ENCODE data around the gene THSD4. TPM values are rescaled to one million over a fixed set of nuclear protein-coding genes. Genes with fewer than 3 reads are reported as not detected.

THSD4 gene
- polyA plus RNA-seq, 1 experiment = 18.8 TPM

- Histone ChIP-seq H3K27me3 (ENCODE audit: control insufficient read depth, insufficient read depth, low read length) (no peaks in the 10 kb centered on the region), H3K36me3 (ENCODE audit: control insufficient read depth, insufficient read depth, low read length) (no peaks in the 10 kb centered on the region), H3K4me3 (ENCODE audit: low read depth, low read length) (no peak overlapping the region)
- POLR2A ChIA-PET = no interaction called here
- no peak for DNase-seq (ENCODE audit: low read depth)
- TF ChIP-seq, protein P1, sequence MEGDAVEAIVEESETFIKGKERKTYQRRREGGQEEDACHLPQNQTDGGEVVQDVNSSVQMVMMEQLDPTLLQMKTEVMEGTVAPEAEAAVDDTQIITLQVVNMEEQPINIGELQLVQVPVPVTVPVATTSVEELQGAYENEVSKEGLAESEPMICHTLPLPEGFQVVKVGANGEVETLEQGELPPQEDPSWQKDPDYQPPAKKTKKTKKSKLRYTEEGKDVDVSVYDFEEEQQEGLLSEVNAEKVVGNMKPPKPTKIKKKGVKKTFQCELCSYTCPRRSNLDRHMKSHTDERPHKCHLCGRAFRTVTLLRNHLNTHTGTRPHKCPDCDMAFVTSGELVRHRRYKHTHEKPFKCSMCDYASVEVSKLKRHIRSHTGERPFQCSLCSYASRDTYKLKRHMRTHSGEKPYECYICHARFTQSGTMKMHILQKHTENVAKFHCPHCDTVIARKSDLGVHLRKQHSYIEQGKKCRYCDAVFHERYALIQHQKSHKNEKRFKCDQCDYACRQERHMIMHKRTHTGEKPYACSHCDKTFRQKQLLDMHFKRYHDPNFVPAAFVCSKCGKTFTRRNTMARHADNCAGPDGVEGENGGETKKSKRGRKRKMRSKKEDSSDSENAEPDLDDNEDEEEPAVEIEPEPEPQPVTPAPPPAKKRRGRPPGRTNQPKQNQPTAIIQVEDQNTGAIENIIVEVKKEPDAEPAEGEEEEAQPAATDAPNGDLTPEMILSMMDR (IDR thresholded peaks at IDR 0.05; ENCODE audit: insufficient read depth, low read depth, low read length) = no peak
- CTCF ChIA-PET = interaction anchor here (1.0 kb wide), 1 partner anchor 103 kb away, joined by 3 read pairs; no protein-coding TSS in a partner anchor
Observed at GRCh38 chr15:71679223-71679792, 564.0 kb downstream of the THSD4 start.

- H3K36me3 ChIP-seq (ENCODE audit: control insufficient read depth, insufficient read depth, low read length) = no peaks in the 10 kb centered on the region
- POLR2A ChIA-PET = no interaction called here
- TF ChIP-seq, protein P1 (IDR thresholded peaks at IDR 0.05; ENCODE audit: insufficient read depth, low read depth, low read length) = no peak
- peak; percentile 47 for DNase-seq (ENCODE audit: low read depth)
- no peak overlapping the region for H3K4me3 ChIP-seq (ENCODE audit: low read depth, low read length)
- no peaks in the 10 kb centered on the region for H3K27me3 ChIP-seq (ENCODE audit: control insufficient read depth, insufficient read depth, low read length)
- CTCF ChIA-PET = interaction anchor here (1.0 kb wide), 1 partner anchor 104 kb away, joined by 3 read pairs; no protein-coding TSS in a partner anchor
Observed at GRCh38 chr15:71679793-71680353, 564.6 kb downstream of the THSD4 start.

DNA sequence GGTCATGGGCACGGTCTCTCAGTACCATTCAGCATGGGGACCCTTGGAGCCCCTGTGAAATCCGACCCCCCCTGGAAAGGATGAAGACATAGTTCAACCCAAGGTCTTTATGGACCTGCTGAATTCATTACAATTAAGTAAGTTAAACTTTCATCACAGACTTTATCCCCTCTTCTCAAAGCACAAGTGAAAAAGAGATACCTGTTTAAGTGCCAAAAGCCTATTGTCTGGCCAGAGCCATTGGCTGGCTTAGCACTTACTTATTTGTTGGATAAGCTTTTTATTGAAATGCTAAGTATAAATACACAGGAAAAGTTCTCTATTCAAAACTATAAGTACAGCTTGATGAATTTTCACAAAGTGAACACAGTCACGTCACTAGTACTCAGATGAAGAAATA is 566.7 kb downstream of the THSD4 start:
- no peaks in the 10 kb centered on the region for H3K36me3 ChIP-seq (ENCODE audit: control insufficient read depth, insufficient read depth, low read length)
- TF ChIP-seq, protein P1 (IDR thresholded peaks at IDR 0.05; ENCODE audit: insufficient read depth, low read depth, low read length) = no peak
- no peak for DNase-seq (ENCODE audit: low read depth)
- POLR2A ChIA-PET = interaction anchor here (0.7 kb wide), 1 partner anchor 922 kb away, joined by 15 read pairs; no protein-coding TSS in a partner anchor
- no peaks in the 10 kb centered on the region for H3K27me3 ChIP-seq (ENCODE audit: control insufficient read depth, insufficient read depth, low read length)
- no peak overlapping the region for H3K4me3 ChIP-seq (ENCODE audit: low read depth, low read length)
- CTCF ChIA-PET = interaction anchor here (1.1 kb wide), 1 partner anchor 62 kb away, joined by 3 read pairs; no protein-coding TSS in a partner anchor

- H3K27me3 ChIP-seq (ENCODE audit: control insufficient read depth, insufficient read depth, low read length) = no peaks in the 10 kb centered on the region
- DNase-seq (ENCODE audit: low read depth) = no peak
- TF ChIP-seq, protein P1 (IDR thresholded peaks at IDR 0.05; ENCODE audit: insufficient read depth, low read depth, low read length) = no peak
- no peak overlapping the region for H3K4me3 ChIP-seq (ENCODE audit: low read depth, low read length)
- CTCF ChIA-PET = interaction anchor here (1.0 kb wide), 1 partner anchor 47 kb away, joined by 3 read pairs; no protein-coding TSS in a partner anchor
- POLR2A ChIA-PET = no interaction called here
- no peaks in the 10 kb centered on the region for H3K36me3 ChIP-seq (ENCODE audit: control insufficient read depth, insufficient read depth, low read length)
Observed at GRCh38 chr15:71683411-71684274, 568.4 kb downstream of the THSD4 start.

GRCh38 chr15:71685420-71685993 is 570.2 kb downstream of the THSD4 start:
- ChIA-PET CTCF (no interaction called here), POLR2A (no interaction called here)
- H3K27me3 ChIP-seq (ENCODE audit: control insufficient read depth, insufficient read depth, low read length) = no peaks in the 10 kb centered on the region
- TF ChIP-seq, protein P1 (IDR thresholded peaks at IDR 0.05; ENCODE audit: insufficient read depth, low read depth, low read length) = no peak
- H3K36me3 ChIP-seq (ENCODE audit: control insufficient read depth, insufficient read depth, low read length) = no peaks in the 10 kb centered on the region
- no peak for DNase-seq (ENCODE audit: low read depth)
- H3K4me3 ChIP-seq (ENCODE audit: low read depth, low read length) = no peak overlapping the region

Measured in BJ (cell line).